NCI-H2196 (cell line): ENCODE measurements around the gene REST.
"Not testable (repeated sequence)": the region's sequence is repeated elsewhere in the genome, so short reads cannot be mapped to it uniquely, and the experiment has no call there.

ENCODE experiments used
- DNase-seq: peaks from one replicate; lab custom pipeline; 2025; ENCODE audit not compliant: unreplicated experiment; lab: John Stamatoyannopoulos, UW

Gene REST, protein sequence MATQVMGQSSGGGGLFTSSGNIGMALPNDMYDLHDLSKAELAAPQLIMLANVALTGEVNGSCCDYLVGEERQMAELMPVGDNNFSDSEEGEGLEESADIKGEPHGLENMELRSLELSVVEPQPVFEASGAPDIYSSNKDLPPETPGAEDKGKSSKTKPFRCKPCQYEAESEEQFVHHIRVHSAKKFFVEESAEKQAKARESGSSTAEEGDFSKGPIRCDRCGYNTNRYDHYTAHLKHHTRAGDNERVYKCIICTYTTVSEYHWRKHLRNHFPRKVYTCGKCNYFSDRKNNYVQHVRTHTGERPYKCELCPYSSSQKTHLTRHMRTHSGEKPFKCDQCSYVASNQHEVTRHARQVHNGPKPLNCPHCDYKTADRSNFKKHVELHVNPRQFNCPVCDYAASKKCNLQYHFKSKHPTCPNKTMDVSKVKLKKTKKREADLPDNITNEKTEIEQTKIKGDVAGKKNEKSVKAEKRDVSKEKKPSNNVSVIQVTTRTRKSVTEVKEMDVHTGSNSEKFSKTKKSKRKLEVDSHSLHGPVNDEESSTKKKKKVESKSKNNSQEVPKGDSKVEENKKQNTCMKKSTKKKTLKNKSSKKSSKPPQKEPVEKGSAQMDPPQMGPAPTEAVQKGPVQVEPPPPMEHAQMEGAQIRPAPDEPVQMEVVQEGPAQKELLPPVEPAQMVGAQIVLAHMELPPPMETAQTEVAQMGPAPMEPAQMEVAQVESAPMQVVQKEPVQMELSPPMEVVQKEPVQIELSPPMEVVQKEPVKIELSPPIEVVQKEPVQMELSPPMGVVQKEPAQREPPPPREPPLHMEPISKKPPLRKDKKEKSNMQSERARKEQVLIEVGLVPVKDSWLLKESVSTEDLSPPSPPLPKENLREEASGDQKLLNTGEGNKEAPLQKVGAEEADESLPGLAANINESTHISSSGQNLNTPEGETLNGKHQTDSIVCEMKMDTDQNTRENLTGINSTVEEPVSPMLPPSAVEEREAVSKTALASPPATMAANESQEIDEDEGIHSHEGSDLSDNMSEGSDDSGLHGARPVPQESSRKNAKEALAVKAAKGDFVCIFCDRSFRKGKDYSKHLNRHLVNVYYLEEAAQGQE

DNA sequence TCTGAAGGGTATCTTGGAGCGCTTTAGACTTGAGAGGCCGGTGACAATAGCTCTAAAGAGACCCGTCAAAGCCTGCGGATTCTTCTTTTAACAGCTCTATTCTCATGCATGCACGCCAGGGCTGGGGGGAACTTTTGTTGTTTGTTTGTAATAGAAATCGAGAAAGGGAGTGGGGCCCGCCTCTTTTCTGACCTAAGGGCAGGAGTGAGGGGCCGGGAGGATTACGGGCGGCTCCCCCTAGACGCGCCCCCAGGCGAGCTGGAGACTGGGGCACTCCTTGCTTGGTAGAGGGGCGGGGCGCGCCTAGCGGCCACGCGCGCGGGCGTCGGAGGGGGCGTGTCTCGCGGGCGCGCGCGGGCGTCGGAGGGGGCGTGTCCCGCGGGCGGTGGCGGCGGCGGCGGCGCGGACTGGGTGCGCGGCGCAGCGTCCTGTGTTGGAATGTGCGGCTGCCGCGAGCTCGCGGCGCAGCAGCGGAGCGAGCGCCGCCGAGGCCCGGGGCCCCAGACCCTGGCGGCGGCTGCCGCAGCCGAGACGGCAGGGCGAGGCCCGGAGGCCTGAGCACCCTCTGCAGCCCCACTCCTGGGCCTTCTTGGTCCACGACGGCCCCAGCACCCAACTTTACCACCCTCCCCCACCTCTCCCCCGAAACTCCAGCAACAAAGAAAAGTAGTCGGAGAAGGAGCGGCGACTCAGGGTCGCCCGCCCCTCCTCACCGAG, at the start of gene REST:
REST (plus strand) TSS at position 412 of the 717 bp plus-strand sequence. CDS start 2,739 bp downstream, outside the sequence.
- peak; percentile 30 for DNase-seq

DNA sequence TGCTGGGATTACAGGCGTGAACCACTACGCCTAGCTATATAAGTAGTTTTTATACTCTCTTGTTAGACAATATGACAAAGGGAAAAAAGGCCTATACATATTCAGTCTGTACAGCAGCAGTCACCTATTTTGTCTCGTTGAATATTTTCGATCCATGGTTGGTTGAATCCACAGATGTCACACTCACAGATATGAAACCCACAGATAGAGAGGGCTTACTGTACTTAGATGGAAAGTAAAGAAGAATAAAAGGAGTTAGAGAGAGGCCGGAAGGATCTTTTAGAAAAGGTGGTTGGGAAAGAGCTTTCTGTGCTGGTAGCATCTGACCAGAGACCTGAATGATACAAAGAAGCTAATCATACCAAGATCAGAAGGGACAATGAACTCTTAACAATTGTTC, 47.9 kb upstream of the REST start:
- no peak for DNase-seq

DNA sequence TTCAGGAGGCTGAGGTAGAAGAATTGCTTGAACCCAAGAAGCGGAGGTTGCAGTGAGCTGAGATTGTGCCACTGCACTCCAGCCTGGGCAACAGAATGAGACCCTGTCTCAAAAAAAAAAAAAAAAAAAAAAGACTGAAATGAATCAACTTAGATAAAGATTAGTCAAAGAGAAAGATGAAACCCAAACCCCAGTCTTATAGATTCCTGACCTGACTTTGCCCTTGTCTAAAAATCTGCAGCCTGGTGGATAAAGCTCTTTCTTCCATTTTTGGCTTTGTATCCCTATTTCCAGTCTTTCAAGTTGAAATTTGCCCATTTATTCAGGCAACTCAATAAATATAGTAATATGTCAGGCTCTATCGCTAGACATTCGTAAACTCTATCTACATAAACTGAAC, 46.9 kb upstream of the REST start:
- no peak for DNase-seq

DNA sequence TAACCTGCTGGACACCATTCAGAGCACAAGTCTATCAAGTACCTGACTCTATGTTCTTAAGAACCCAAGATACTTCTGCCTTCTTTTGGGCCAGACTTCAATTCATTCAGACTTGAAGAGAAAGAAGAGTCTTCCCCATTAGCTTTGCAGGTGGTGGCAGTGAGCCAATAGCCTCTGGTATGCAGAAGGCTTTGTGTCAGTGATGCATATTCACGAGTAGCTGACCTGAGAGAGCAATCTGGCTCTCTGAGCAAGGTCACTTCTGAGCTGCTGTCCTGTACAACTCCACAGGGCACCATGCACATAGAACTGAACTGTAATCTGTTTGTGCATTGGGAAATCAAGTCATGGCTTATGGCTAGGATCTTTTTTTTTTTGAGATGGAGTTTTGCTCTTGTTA, 46.3 kb upstream of the REST start:
- DNase-seq = no peak

DNA sequence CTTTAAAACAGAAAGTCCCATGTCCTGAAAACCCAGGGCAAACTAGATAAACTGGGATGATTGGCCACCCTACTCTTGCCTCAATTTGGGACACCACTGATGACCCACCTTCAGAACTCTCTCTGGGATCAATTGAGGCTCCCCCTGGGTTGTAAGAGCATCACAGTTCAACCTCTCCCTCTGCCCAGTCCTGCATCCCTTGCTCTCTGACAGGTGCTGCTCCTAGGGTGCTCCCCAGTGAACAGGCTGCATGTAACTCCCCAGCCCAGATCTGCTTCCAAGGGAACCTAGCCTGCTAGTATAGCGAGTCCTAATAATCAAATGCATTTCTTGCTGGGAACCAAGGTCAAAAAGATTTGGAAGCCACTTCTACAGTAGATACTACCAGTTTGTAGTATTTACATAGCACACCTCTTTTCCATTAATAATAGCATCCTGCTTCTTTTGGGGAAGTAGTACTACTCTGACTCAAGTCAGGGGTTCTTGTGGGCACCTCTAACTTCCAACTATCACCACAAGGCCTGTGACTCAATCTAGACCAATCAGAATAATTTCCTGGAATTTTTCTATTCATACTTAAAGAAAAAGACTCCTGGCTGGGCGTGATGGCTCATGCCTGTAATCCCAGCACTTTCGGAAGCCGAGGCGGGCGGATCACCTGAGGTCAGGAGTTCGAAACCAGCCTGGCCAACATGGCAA, 44.1 kb upstream of the REST start:
- no peak for DNase-seq

DNA sequence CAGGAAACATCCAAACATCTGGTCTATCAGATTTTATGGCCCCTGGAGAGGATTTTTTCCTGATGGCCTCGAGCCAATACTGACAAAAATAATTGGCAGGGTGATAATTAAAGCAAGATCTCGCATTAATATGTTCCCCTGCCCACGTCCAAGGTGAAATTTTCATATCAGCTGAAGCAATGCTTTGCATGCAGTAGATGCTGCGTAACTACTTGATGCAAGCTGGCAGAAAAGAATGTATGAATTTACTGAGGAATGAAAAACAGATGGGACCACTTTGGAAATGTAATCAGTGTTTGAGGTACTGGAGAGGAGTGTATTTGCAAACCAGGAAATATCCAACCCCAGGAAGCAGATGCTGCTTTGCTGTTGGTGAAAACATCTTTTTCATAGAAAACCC, 36.8 kb upstream of the REST start:
- DNase-seq = no peak

DNA sequence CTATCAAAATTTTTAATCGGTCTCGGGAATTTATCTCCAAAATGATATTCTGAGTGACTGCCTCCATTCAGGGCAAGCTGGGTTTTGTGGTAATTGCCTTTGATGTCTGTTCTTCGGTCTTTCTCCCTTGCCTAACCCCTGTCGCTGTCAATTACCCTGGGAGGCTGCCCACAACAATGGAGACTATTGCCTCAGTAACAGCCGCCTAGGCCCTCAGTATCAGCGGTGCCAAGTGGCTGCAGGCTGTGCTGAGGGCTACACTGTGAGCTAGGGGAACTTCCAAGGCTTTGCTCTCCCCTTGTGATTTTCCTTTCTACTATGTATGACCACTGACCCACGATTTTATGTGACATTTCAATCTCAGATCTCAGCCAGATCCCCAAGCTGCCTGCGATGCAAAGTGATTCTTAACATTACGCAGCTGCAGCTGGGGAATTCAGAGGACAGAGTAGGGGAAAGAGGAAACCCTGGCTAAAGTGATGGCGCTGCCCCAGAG, 36.3 kb upstream of the REST start:
- DNase-seq = no peak

DNA sequence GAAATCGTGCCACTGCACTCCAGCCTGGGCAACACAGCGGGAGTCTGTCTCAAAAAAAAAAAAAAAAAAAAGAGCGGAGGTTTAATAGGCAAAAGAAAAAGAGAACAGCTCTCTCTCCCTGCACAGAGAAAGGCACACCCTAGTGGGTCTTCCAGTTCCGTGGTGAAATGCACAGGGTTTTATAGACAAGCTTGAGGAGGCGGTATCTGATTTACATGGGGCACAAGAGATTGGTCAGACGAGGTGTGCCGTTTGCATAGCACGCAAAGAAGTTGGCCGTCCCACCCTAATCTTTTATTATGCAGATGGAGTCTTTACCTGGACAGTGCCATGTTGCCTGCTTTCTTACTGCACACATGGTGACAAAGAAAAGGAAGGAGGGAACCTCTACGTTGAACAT, 33.5 kb upstream of the REST start:
- no peak for DNase-seq

DNA sequence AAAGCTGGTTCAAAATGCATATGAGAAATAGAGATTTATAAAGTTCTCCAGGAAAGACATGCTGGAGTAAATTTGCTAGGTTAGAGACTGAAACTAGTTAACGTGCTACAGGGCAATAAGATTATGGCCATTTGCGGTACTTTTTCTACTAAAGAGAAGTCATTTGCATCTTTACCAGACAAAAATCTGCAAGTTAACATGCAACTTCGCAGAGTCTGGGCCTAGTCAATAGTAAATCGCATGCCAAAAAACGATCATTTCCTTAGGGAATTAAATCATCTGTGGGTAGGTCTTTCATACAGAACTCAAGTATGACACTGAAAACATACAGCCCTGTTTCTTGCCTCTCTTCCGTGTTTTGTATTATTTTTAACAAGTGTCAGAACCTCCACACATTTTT, 32.8 kb upstream of the REST start:
- no peak for DNase-seq

DNA sequence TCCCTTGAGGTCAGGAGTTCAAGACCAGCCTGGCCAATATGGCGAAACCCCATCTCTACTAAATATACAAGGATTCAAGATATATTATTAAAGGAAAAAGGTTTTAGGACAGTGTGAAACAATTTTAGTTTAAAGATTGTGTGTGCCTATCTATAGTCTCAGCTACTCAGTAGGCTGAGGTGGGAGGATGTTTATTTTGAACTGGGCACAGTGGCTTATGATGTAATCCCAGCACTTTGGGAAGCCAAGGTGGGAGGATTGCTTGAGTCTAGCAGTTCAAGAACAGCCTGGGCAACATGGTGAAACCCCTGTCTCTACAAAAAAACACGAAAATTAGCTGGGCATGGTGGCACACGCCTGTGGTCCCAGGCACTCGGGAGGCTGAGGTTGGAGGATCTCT, 31.4 kb upstream of the REST start:
- no peak for DNase-seq

DNA sequence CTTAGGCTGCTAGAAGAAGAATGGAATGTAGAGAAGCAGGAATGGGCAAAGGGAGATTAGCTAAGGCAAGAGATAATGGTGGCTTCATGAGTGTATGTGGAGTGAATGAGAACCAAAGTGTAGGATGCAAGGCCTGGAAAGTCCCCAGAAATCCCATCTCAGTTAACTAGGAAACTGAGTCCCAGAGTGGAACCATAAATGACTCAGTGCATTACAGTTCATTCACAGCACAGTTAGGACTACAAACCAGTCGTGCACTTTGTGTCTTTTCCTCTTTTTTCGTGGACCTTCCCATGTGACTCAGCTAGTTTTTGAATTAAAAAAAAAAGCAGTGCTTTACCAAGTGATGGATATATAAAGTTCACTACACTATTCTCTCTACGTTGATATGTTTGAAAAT, 27.7 kb upstream of the REST start:
- DNase-seq = no peak

DNA sequence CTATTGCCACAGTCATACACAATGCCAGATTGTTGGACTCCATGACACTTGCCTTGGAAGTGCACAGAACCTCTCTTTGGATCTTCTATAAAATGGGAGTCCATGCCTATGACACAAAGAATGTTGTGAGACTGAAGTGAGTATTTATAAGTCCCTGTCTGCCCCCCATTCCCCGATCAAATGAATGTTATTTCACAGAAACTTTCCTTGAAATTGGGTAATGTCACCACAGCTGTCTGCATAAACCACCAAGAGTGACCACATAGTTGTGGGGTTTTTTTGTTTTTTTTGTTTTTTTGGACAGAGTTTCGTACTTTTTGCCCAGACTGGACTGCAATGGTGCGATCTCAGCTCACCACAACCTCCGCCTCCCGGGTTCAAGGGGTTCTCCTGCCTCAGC, 27.1 kb upstream of the REST start:
- DNase-seq = no peak

DNA sequence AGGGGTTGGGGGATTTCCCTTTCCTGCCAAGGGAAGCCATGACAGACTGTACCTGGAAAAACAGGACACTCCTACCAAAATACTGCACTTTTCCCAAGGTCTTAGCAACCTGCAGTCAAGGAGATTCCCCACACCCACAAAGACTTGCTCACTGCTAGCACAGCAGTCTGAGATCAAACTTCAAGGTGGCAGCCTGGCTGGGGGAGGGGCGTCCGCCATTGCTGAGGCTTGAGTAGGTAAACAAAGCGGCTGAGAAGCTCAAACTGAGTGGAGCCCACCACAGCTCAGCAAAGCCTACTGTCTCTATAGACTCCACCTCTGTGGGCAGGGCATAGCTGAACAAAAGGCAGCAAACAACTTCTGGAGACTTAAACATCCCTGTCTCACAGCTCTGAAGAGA, 23.2 kb upstream of the REST start:
- DNase-seq = not testable (repeated sequence)

DNA sequence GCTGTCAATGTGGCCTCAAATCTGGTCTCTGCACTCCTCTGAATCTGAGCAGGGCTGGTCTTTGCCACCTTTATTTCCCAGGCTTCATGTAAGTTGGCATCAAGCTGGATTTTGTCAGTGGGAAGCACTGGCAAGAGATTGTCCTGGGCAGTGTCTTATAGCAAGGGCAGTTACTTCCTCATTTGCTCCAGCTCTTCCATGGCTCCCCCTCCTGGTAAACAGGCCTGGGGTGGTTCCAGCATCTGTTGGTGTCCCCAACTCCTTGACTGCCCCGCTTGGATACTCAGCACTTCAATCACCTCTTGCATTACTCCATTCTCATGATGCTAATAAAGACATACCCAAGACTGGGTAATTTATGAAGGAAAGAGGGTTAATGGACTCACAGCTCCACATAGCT, 15.0 kb upstream of the REST start:
- DNase-seq = no peak

DNA sequence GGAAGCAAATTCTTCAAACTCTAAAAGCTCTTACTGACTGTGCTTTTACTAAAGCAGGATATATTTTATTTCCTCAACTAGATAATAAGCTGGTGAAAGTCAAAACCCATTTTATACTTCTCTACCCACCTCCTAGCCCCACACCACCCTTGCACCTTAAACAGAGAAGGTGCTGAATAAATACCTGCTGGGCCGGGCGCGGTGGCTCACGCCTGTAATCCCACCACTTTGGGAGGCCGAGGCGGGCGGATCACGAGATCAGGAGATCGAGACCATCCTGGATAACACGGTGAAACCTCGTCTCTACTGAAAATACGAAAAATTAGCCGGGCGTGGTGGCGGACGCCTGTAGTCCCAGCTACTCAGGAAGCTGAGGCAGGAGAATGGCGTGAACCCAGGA, 9.9 kb upstream of the REST start:
- DNase-seq = not testable (repeated sequence)

DNA sequence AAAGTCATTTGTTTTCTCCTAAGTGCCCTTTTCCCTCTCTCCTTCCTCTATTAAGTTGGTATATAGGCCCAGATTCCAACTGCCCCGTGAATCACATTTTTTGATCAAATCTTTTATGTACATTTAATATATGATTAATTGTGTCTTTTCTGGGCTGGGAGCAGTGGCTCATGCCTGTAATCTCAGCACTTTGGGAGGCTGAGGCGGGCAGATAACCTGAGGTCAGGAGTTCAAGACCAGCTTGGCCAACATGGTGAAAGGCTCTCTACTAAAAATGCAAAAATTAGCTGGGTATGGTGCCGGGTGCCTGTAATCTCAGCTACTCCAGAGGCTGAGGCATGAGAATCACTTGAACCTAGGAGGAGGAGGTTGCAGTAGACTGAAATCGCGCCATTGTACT, 7.5 kb upstream of the REST start:
- not testable (repeated sequence) for DNase-seq

DNA sequence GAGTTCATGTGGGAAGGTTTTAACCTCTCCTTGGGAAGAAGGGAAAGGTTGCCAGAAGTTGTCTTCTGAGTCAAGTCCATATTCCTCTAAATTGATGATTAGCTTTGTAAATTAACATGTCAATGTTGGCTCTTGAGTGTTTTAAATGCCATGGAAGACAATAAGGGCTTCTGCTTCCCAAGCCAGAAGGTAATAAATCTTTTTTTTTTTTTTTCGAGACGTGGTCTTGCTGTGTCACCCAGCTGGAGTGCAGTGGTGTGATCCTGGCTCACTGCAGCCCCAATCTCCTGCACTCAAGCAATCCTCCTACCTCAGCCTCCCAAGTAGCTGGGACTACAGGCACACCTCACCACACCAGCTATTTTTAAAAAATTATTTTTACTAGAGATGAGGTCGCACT, 5.0 kb upstream of the REST start:
- no peak for DNase-seq

DNA sequence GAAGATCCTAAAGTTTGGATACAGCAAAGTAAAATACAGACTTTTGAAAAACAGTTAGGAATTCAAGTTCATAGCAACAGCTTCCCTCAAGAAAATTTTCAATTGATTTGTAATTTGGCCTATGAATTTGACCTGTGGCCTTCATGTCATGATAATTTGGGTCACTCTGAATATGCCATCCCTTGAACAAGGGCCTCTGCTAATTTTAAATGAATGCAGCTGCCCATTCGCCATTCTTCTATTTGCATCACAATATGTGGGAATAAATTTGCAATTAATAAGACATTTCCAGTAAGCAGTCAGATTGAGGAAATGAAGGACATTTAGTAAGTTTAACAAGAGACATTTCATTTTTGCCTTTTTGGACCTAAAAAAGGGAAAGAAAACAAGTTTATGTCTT, 1.9 kb upstream of the REST start:
- DNase-seq = no peak

DNA sequence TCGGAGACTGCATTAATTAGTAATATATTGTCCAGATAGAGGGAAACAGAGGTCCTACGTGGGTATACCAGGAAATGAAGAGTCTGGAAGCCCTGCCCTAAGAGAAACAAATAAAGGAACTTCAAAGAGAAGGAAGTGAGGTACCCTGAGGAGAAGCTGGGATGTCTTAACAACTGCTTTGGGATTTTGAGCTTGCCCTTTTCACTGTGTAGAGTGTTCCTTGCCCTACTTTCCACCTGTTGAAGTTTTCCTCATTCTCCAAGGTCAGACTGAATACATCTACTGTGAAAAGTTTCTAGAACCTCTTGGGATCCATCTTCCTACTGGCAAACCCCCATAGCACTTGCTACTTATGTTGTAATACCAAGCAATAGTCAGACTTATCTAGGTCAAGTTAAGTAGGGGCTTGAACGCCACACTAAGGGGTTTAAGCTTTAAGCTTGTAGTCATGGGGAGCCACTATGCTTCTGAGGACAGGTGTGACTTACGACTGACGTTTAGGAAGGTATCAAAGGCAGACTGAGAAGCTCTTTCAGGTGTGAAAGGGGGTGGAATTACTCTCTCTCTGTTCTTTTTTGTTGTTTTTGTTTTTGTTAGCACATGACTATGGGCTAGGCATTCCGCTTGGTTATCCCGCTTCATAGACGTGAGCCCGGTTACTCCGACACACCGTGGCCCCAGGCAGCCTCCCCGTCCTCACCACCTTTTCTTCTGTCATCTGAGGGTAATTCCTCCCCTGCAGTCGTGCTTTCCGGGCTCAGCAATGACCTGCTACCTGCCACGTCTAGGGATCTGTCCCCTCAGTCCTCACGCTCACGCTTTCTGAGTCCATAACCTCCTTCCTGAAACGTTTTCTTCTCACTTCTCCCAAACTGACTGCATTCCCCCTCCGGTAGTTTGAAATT, 959 bp upstream of the REST start:
- DNase-seq = no peak
